GM12864 (cell line): Measurements from ENCODE around the gene SOX8.

ENCODE experiments used
- DNase-seq: peaks from one replicate; pipeline ENCODE4 v3.0.0-alpha.2; 2011; ENCODE audit warnings: low read depth
- H3K4me3 ChIP-seq: 2 replicates; pipeline ENCODE4 v1.5.1; 2011; ENCODE audit warnings: mild to moderate bottlenecking, low read depth, low read length, control low read depth
- TF ChIP-seq, protein P1 (sequence below): IDR thresholded peaks from 2 replicates; pipeline ENCODE4 v1.5.1; 2011; ENCODE audit warnings: low read depth, mild to moderate bottlenecking, moderate library complexity, low read length, control low read depth, inconsistent platforms; ENCODE audit errors: missing control alignments

The SOX8 gene

DNA sequence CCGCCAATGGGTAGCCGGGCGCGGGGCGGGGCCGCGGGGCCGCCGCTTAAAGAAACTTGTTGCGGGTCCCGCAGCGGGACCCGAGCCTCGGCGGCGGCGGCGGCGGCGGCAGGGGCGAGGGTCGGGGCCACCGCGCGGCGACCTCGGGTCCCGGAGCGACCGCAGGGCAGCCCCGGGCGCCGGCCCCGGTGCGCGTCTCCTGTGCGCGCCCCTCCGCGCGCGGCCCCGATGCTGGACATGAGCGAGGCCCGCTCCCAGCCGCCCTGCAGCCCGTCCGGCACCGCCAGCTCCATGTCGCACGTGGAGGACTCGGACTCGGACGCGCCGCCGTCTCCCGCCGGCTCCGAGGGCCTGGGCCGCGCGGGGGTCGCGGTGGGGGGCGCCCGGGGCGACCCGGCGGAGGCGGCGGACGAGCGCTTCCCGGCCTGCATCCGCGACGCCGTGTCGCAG is at the start of gene SOX8:
Gene SOX8 (plus strand): TSS at position 76 of the 450 bp plus-strand sequence. CDS start 153 bp downstream, at position 229.
- no peak for DNase-seq
- TF ChIP-seq, protein P1, sequence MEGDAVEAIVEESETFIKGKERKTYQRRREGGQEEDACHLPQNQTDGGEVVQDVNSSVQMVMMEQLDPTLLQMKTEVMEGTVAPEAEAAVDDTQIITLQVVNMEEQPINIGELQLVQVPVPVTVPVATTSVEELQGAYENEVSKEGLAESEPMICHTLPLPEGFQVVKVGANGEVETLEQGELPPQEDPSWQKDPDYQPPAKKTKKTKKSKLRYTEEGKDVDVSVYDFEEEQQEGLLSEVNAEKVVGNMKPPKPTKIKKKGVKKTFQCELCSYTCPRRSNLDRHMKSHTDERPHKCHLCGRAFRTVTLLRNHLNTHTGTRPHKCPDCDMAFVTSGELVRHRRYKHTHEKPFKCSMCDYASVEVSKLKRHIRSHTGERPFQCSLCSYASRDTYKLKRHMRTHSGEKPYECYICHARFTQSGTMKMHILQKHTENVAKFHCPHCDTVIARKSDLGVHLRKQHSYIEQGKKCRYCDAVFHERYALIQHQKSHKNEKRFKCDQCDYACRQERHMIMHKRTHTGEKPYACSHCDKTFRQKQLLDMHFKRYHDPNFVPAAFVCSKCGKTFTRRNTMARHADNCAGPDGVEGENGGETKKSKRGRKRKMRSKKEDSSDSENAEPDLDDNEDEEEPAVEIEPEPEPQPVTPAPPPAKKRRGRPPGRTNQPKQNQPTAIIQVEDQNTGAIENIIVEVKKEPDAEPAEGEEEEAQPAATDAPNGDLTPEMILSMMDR = no peak
- H3K4me3 ChIP-seq = no peak within 1 kb of the TSS

DNA sequence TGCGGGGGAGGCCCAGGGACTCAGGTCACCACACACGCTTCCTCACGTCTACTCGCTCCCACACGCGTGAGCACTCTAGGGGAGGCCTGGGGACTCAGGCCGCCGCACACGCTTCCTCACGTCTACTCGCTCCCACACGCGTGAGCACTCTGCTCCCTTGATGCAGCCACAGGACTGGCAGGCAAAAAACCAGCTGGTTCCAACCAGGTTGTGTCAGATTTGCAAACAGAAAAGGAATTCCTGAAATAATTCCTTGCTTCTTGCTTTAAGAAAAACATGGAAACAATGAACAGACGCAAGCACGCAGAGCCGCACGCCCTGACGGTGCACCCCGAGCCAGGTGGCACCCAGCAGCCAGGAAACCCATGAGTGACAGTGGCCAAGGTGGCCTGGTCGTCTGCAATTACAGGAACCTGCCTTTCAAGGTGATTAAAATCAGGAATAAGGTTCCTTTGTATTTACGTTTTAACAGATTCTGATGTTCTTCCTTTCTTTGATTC is 48.7 kb upstream of the SOX8 start:
- DNase-seq = no peak
- TF ChIP-seq, protein P1 = no peak
- no peak overlapping the region for H3K4me3 ChIP-seq

DNA sequence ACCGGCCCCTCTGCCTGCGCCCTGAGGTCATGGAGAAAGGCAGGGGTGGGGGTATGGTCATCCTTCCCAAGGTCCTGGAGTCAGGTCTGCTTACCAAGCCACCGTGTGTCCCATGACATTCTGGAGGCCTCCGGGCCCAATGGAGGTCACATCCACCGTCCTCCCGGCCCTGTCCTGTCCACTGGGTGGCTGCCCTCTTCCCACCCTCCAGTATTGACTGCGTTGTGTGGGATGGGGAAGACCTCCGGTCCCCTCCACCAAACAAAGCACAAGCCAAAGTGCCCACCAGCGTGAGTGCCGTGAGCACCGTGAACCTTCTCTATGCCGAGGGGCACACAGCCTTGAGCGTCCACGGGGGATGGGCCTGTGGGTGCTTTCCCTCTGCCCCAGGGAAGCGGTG is 48.0 kb upstream of the SOX8 start:
- DNase-seq = no peak
- no peak overlapping the region for H3K4me3 ChIP-seq
- TF ChIP-seq, protein P1 = no peak

DNA sequence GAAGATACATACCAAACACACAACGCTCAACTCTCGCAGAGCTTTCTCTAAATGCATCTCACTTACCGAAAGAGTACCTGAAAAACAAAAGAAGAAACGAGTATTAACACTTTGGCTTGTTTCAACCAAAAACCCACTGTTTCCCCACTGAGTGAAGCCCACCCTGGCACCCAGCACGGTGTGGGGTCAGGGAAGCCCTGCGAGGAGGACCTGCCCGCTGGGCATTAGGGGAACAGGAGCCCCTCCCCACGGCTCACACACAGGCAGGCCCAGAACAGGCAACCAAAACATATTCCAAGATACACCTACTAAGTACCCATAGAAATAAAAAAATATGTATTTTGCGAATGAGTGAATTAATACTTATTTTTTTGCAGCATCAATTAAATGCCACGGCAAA is 47.4 kb upstream of the SOX8 start:
- TF ChIP-seq, protein P1 = no peak
- H3K4me3 ChIP-seq = no peak overlapping the region
- DNase-seq = no peak

DNA sequence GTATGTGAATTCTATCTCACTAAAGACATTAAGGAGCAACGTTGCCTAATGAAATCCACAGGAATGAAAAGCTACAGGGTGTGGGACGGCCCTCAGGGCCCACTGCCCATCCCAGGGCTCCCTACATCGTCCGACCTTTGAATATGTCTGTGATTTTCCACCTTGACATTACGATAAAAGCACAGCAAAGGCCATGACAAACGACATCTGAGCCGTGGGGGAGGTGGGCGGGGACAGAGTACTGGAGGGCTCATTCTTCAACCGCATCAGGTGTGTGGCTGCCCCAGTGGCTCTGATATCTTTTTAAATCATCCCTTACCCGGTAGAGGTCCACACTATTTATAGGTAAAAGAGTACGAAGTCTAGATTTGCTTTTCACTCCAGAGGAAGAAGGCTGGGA is 45.9 kb upstream of the SOX8 start:
- TF ChIP-seq, protein P1 = no peak
- no peak for DNase-seq
- no peak overlapping the region for H3K4me3 ChIP-seq

DNA sequence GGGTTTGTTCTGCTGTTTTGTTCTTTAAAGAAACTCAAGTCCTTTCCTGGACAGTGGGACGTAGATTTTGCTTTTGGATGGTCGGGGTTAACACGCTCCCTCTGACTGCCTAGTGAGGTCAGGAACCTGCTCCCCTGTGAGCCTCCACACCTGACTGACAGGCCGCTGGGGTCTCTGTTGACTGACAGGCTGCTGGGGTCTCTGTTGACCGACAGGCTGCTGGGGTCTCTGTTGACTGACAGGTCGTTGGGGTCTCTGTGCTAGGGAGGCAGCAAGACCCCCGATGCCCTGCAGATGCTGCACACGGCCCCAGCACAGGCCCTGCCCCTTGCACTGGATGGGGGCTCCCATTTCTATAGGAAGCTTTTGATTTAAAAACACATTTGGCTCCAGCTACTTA is 44.3 kb upstream of the SOX8 start:
- DNase-seq = no peak
- TF ChIP-seq, protein P1 = no peak
- no peak overlapping the region for H3K4me3 ChIP-seq

DNA sequence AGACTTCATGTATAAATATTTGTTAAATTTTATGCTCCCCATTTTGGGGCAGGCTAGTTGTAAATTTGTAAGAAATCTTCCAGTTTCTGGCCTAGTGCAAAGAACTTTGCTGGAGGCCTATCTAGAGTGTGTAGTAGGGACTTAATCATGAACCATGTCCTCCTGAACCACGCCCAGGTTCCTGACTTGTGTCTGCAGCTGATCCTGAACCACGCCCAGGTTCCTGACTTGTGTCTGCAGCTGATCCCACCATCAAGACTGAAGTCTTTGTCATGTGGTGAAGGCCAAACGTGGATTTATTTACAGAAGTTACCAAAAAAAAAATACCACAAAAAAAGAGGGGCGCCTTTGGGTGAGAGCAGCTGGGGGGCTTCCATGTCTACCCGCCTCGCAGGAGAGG is 43.8 kb upstream of the SOX8 start:
- no peak overlapping the region for H3K4me3 ChIP-seq
- DNase-seq = no peak
- TF ChIP-seq, protein P1 = no peak
